ENCODE data around the gene TMEM147.

GRCh38 chr19:35551091-35551810, 5.8 kb downstream of the TMEM147 start:
- TF ChIP-seq TAF1 (IDR thresholded peaks at IDR 0.05; ENCODE audit: low read depth, low read length) (no peak), PAX5 (IDR thresholded peaks at IDR 0.05; ENCODE audit: insufficient read depth, low read length, severe bottlenecking) (no peak), POLR2AphosphoS5 (IDR thresholded peaks at IDR 0.05; ENCODE audit: low read depth, low read length) (no peak), POLR2A (IDR thresholded peaks at IDR 0.05; ENCODE audit: low read depth, low read length) (no peak)
